ENCODE data around the gene HMCN2. TPM values are rescaled to one million over a fixed set of nuclear protein-coding genes. Genes with fewer than 3 reads are reported as not detected.

Gene HMCN2
- total RNA-seq, 2 experiments from 2014 or later = not detected

DNA sequence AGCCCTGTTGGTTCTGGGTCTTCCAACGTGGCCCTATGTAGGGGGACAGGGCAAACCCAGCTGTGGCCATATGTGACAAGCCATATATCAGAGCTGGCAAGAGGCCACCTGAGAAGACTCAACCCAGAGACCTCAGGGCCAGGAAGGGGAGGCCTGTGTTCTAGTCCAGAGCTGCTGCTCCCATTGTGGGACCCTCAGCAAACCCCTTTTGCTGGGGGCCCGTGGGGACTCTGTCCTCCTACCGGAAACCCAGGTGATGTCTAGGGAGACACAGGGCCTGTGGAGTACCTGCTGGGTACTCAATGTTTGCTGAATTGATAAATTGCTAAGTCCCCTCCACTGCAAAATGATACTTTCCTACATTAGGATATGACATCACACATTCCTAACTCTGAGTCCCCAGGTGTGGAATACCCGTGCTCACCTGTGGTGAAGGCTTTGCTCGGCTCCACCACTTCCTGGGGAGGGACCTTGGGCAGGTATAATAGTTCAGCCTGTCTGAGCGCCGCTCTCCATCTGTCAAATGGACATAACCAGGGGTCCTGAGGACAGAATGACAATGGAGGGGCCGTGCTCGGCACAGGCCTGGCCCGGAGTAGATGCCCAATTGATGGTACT, 140.8 kb downstream of the HMCN2 start:
- Histone ChIP-seq H3K4me1 (ENCODE audit: insufficient read depth, low read length, poor library complexity, severe bottlenecking) (no peaks in the 10 kb centered on the region), H4K20me1 (ENCODE audit: insufficient read depth, low read length) (no peaks in the 10 kb centered on the region), H3K79me2 (ENCODE audit: insufficient read depth, low read depth, low read length) (no peaks in the 10 kb centered on the region), H3K36me3 (ENCODE audit: insufficient read depth, low read length) (no peaks in the 10 kb centered on the region), H3K4me2 (ENCODE audit: low read length) (no peak overlapping the region), H3K9me3 (ENCODE audit: low read length) (no peaks in the 10 kb centered on the region), H3K27ac (ENCODE audit: low read depth, low read length, poor library complexity, severe bottlenecking) (no peak overlapping the region), H3K9me2 (ENCODE audit: insufficient read depth, low read length) (no peaks in the 10 kb centered on the region), H3K4me3 (ENCODE audit: low read depth, low read length, poor library complexity, severe bottlenecking) (no peak overlapping the region), H2AFZ (ENCODE audit: low read length) (no peak overlapping the region)
- BruUV-seq (replicated peaks) = no TSS peak
- TF ChIP-seq CTCF (conservative IDR thresholded peaks at IDR 0.05; ENCODE audit: low read length) = no peak
- no peak for TF ChIP-seq EZH2phosphoT487 (IDR thresholded peaks at IDR 0.05; ENCODE audit: borderline replicate concordance, low read depth, low read length)
- ChIA-PET CTCF (ENCODE audit: unreplicated experiment) (no interaction called here), POLR2A (no interaction called here)
- intact Hi-C loops (cut with micrococcal nuclease; ENCODE audit: unreplicated experiment) = no loop called here
- DNase-seq (ENCODE audit: low spot score) = no peak

DNA sequence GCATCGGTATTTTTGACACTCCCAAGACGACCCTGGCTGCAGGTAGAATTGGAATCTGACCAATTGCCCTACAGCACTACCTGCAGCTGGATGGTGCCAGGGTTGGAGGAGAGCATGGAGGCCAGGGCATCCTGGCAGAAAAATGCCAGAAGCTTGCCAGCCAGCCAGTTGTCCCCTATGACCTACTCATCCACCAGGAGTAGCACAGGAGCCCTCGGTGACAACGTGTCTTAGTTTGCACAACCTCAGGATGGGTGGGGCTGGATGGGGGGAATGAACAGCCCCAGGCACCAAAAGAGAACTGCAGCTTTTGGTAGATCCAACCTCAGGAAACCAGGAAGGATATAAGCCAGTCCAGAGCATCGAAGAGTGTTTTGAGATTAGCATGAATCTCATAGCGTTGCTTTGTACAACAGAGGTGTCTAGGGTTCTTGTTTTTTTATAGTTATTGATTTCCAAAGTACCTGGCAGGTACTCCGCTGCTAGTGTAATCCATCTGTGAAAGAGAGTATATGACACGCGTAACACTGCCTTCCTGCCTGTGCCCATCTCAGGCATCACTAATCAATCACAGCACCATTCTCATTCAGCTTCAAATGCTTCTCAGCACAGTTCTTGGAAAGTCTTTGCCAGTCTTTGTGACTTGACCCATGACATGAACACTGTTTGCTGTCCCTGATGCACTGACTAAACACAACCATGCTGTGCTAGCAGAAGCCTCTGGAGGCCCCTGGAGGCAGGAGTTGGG, 142.5 kb downstream of the HMCN2 start:
- no peak overlapping the region for H3K27ac ChIP-seq (ENCODE audit: low read depth, low read length, poor library complexity, severe bottlenecking)
- H4K20me1 ChIP-seq (ENCODE audit: insufficient read depth, low read length) = no peaks in the 10 kb centered on the region
- H3K4me2 ChIP-seq (ENCODE audit: low read length) = no peak overlapping the region
- no peaks in the 10 kb centered on the region for H3K9me2 ChIP-seq (ENCODE audit: insufficient read depth, low read length)
- CTCF ChIA-PET (ENCODE audit: unreplicated experiment) = no interaction called here
- no peaks in the 10 kb centered on the region for H3K9me3 ChIP-seq (ENCODE audit: low read length)
- no peaks in the 10 kb centered on the region for H3K79me2 ChIP-seq (ENCODE audit: insufficient read depth, low read depth, low read length)
- H3K4me1 ChIP-seq (ENCODE audit: insufficient read depth, low read length, poor library complexity, severe bottlenecking) = no peaks in the 10 kb centered on the region
- H3K4me3 ChIP-seq (ENCODE audit: low read depth, low read length, poor library complexity, severe bottlenecking) = no peak overlapping the region
- no peaks in the 10 kb centered on the region for H3K36me3 ChIP-seq (ENCODE audit: insufficient read depth, low read length)
- BruUV-seq (replicated peaks) = no TSS peak
- intact Hi-C loops (cut with micrococcal nuclease; ENCODE audit: unreplicated experiment) = no loop called here
- POLR2A ChIA-PET = interaction anchor here (0.6 kb wide), 1 partner anchor 68 kb away, joined by 6 read pairs; no protein-coding TSS in a partner anchor
- TF ChIP-seq CTCF (conservative IDR thresholded peaks at IDR 0.05; ENCODE audit: low read length) (no peak), EZH2phosphoT487 (IDR thresholded peaks at IDR 0.05; ENCODE audit: borderline replicate concordance, low read depth, low read length) (no peak)
- no peak for DNase-seq (ENCODE audit: low spot score)
- no peak overlapping the region for H2AFZ ChIP-seq (ENCODE audit: low read length)

DNA sequence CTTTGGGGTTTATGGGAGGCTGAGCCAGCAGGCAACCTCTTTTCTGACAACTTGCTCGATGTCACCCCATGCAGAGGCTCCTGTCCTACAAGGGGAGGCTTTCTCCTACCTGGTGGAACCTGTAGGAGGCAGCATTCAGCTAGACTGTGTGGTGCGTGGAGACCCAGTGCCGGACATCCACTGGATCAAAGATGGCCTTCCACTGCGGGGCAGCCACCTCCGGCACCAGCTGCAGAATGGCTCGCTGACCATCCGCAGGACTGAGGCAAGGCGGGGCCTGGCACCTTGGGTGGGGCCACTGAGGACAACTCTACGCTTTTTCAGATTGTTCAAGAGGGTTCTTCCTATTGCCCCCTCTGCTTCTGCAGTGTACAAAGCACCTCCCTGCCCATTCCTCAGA, 143.1 kb downstream of the HMCN2 start:
- no peak overlapping the region for H3K27ac ChIP-seq (ENCODE audit: low read depth, low read length, poor library complexity, severe bottlenecking)
- H3K4me1 ChIP-seq (ENCODE audit: insufficient read depth, low read length, poor library complexity, severe bottlenecking) = no peaks in the 10 kb centered on the region
- no peaks in the 10 kb centered on the region for H3K9me2 ChIP-seq (ENCODE audit: insufficient read depth, low read length)
- intact Hi-C loops (cut with micrococcal nuclease; ENCODE audit: unreplicated experiment) = no loop called here
- no peaks in the 10 kb centered on the region for H4K20me1 ChIP-seq (ENCODE audit: insufficient read depth, low read length)
- ChIA-PET POLR2A (no interaction called here), CTCF (ENCODE audit: unreplicated experiment) (no interaction called here)
- no peaks in the 10 kb centered on the region for H3K36me3 ChIP-seq (ENCODE audit: insufficient read depth, low read length)
- BruUV-seq (replicated peaks) = no TSS peak
- no peak overlapping the region for H2AFZ ChIP-seq (ENCODE audit: low read length)
- no peaks in the 10 kb centered on the region for H3K9me3 ChIP-seq (ENCODE audit: low read length)
- DNase-seq (ENCODE audit: low spot score) = no peak
- H3K79me2 ChIP-seq (ENCODE audit: insufficient read depth, low read depth, low read length) = no peaks in the 10 kb centered on the region
- H3K4me3 ChIP-seq (ENCODE audit: low read depth, low read length, poor library complexity, severe bottlenecking) = no peak overlapping the region
- H3K4me2 ChIP-seq (ENCODE audit: low read length) = no peak overlapping the region
- TF ChIP-seq EZH2phosphoT487 (IDR thresholded peaks at IDR 0.05; ENCODE audit: borderline replicate concordance, low read depth, low read length) (no peak), CTCF (conservative IDR thresholded peaks at IDR 0.05; ENCODE audit: low read length) (no peak)

Data from OCI-LY7 (cell line).